ENCODE data around the gene EEF1A2. TPM values are rescaled to one million over a fixed set of nuclear protein-coding genes. Genes with fewer than 3 reads are reported as not detected.
A peak's percentile ranks its signal among the peaks of the same experiment; 100 is the strongest.

The EEF1A2 gene
- total RNA-seq, 1 donor from 2014 or later = 214 TPM

DNA sequence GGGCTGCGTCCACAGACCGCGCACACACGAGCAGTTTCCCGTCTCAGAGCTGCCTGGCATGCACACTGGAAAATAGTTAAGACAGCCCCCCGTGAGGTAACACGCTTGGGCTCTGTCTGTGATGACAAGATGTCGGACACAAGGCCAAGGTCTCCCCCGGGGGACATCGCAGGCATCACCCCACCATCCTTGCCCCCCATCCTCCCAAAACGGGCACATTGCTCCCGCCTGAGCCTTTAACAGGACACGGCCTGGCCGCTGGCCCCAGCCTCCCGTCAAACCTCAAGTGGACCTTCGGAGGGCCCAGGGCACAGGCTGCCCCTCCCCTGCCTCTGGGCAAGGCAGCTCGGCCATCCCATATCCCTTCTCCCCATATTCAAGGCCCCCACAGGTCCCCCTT, 32.0 kb downstream of the EEF1A2 start:
- DNase-seq = no peak

GRCh38 chr20:63466250-63466825, 32.5 kb downstream of the EEF1A2 start:
- DNase-seq = no peak

- DNase-seq = no peak
Observed at GRCh38 chr20:63465380-63466249, 33.3 kb downstream of the EEF1A2 start.

DNA sequence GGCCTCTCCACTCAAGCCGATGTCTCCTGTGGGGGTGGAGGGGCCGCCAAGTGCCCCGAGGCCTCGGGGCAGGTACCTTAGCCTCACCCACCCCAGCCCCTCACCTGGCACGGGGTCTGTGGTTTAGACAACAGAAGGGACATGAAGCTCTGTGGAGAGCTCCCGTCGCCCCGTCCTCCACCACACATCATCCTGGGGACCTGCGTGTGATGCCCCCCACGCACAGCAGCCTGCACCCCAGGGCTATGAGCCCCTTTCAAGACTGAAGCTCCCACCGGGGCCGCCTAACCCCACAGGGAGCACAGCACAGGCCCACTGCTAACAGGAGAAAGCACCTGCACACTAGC, 34.6 kb downstream of the EEF1A2 start:
- no peak for DNase-seq

DNA sequence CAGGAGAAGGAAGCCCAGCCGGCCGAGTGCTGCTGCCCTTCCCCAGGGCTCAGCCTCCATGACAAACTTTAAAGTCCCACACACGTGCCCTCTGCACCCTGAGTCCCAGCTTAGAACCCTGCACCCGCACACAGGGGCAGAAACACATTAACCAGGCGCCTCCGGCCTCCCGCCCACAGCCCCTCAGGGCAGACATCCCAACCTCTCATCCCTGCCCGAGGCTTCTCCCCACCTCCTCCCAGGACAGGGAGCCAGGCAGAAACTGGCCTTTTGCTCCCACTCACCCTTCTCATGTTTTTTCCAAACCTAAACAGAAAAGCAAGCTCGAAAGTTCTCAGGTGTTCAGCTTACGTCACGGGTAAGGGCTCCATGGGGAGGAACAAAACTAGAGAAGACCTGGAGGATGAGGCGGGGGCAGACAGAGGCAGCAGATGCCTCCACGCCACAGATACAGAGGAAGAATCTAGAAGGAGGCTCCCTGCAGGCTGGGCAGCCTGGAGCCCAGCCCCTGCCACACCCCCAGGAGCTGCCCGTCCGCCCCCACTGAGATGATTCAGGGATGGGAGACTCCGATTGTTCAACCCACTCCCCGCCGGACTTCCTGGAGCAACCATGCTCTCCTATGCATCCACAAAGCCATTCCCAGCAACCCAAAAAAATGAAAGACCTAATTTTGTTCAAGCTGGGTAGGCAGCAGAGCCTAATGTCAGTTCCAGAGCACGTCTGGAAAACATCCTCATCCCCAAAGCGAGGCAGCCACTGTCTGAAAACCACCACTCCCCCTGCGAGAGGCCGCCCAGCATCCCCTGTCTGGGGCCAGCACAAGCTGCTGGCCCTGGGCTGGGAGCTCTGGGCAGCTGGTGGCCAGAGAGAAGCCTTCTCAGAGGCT, 35.2 kb downstream of the EEF1A2 start:
- peak; percentile 44 for DNase-seq

DNA sequence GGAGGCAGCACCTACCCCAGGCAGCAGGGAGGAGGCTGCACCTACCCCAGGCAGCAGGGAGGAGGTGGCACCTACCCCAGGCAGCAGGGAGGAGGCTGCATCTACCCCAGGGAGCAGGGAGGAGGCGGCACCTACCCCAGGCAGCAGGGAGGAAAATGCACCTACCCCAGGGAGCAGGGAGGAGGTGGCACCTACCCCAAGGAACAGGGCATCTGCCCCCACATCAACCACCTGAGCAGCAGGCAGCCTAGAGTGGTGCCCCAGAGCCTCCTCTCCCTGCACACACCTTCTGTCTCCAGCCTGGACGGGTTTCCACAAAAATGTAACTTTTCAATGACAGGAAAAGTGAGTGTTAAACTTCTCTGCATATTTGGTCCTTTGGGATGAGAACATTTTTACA, 36.6 kb downstream of the EEF1A2 start:
- no peak for DNase-seq

- no peak for DNase-seq
Observed at GRCh38 chr20:63461104-63461763, 37.6 kb downstream of the EEF1A2 start.

DNA sequence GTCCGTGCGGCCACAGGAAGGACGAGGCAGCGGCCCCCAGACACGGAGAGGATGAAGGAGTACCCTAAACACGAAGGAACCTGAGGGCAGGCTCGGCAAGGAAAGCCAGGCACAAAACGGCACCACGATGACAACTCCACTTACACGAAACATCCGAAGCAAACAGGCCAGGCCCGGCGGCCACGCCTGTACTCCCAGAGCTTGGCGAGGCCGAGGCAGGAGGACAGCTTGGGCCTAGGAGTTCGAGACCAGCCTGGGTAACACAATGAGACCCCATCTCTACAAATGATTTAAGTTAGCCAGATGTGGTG, 39.9 kb downstream of the EEF1A2 start:
- DNase-seq = no peak

- no peak for DNase-seq
Observed at GRCh38 chr20:63458170-63459069, 40.5 kb downstream of the EEF1A2 start.

DNA sequence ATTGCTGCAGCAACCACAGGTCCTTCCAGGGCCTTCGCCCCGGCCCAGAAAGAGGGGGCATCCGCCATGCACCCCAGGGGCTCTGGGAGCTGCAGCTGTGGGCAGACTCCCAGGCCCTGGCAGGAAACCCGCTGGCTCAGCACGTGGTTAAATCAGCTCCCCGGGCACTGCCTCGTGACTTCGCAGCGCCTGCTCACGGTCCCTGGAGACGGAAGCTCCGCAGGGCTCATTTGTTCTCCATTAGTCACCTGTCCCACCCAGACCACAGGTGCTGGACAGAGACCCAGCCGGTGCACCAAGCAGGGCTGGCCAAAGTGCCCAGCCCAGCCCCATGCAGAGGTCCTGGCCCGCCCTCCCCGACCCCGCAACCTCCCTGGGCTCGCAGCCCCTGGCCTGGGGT, 41.1 kb downstream of the EEF1A2 start:
- peak; percentile 75 for DNase-seq

DNA sequence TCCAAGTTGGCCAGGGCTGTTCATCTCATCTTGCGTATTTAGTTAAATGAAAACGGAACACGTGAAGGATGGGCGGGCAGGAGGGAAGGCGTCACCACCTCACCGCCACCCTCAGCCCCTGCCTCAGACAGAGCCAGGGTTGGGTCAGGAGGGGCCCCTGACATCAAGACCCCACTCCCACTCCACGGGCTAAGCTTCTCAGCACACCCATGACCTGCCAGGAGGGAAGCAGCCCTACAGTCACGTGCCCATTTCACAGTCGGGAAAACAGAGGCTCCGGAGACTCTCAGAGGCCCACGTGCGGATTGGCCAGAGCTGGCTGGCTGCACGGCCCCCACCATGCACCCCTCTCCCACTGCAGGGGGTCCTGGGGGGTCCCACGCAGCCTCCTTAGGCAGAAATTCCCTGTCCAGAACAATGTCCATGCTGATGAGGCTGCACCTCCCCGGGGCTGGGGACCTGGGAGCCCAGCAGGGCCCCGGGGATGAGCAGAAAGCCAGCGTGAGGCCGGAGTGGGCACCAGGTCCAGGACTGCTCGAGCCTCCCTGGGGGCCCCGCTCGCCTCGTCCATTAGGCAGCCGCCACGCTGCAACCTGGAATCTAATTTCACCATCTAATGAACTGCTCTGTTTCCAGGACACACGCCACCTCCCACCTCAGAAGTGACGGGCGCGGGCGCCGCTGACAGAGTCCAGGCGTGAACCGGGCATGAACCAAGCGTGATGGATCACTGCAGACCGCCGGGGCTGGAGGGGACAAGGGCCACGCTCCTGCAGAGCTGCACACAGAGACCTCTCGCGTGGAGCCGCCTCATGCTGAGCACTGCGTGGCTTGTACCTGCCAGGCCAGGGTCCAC, 42.2 kb downstream of the EEF1A2 start:
- no peak for DNase-seq

DNA sequence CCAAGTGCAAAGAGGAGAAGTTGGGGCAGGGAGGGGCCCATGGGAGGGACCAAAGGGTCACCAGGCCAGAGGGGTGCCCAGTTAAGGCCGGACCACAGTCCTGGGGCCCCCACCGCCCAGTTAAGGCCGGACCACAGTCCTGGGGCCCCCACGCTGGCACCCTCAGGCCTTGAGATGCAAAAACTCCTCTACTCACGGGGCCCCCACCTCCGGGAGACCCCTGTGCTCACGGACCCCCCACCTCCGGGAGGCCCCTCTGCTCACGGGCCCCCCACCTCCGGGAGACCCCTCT, 43.4 kb downstream of the EEF1A2 start:
- DNase-seq = no peak

DNA sequence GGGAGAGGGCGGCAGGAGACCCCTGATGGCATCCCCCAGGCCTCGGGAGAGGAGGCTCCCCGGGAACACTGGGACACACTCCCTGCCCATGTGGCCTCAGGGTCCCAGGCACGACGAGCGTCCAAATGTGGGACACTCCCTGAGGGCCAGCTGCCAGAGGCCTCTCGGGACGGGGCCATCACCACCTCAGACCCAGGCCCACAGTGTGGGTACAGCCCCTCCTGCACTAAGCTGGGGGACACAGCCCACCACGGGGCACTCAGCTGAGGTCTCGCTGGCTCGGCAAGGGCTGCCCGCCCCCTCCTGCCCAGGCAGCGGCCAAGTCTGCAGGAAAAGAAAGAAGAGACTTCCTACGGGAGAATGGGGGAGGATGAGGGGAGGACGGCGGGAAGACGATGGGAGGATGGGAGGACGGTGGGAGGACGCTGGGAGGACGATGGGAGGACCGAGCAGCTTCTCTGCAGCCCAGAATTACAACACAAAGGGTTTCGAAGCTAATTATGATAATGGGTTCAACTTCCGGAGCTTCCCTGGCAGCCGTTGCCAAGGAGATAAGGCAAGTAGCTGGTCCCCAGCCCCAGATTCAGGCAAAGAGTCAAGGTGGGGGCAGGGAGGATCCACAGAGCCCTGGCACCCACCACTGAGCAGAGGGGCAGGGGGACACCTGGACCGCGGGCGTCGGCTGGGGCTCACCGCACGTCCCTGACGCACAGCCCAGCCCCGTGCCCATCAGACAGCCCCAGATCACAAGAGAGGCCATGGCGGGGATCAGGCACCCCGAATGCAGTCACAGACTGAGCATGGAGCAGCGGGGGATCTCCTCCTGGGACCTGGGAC, 43.9 kb downstream of the EEF1A2 start:
- peak; percentile 53 for DNase-seq

DNA sequence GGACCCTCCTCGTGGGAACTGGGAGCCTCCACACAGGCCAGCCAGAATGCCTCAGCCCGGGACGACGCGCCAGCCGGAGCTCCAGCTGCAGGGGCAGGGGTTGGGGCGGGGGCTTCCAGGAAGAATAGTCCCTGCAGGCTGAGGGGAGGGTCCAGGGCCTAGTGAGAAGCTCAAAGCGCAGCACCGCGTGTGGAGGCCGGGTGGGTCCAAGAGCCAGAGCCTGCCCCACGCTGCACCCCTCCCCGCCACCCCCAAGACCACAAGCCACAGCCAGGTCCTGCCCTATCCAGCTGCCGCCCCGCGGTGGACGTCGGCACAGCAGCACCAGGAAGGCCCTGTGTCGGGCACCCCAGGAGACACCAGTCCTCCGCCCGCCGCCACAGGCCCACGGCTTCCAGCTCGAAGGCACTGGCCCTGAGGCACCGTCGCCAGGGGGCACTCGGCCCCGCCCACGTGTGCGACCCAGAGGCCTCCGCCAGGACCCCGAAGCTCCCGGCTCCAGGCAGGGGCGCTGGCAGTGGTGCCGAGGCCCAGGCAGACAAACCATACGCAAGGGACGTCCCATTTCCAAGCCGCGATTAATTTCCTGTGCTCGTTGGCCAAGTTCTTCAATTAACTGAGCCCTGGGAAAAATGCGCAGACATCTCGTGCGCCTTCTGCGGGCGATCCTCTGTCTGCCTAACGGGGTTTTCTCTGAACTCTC, 45.9 kb downstream of the EEF1A2 start:
- no peak for DNase-seq

DNA sequence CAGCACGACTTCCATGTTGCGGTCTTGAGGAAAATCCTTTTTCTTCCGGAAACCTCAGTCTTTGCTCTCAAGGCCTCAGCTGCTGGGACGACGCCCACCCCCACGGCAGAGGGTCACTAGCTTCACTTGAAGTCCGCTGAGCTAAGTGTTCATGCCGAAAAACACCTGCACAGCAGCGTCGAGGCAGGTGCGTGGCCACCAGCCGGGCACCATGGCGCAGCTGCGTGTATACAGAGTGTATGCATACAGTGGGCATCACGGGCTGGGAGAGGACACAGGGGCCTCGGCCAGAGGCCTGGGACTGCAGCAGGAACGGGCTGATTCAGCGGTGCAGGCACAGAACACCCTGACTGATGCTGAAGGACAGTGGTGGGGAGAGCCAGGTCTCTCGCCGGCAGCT, 46.5 kb downstream of the EEF1A2 start:
- DNase-seq = no peak

GRCh38 chr20:63451821-63452220, 47.1 kb downstream of the EEF1A2 start:
- no peak for DNase-seq

GRCh38 chr20:63449796-63450730, 48.8 kb downstream of the EEF1A2 start:
- no peak for DNase-seq

DNA sequence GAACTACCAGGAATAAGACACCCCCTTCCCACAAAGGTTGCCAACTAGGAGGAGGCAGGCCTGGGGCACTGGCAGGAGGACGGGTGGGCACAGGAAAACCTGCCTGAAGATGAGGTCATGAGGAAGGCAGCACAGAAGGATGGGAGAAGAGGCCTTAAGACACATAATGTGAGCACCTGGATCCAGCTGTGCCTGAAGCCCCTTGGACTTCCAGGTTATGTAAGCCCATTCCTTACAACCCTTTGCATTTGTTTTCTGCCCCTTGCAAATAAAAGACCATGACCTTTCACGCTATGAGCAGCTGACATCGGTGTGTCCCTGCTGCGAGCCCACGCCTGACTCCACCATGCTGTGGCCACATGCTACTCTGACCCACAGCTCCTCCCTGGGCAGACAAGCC, 49.9 kb downstream of the EEF1A2 start:
- no peak for DNase-seq
